ENCODE measurements around the gene PPIL1.

PPIL1 gene

GRCh38 chr6:36888654-36889481, 14.3 kb upstream of the PPIL1 start:
- DNase-seq: no peak

- no peak for DNase-seq
Observed at GRCh38 chr6:36888115-36888643, 13.6 kb upstream of the PPIL1 start.

- DNase-seq: no peak
Observed at GRCh38 chr6:36886950-36887618, 12.5 kb upstream of the PPIL1 start.

- peak; percentile 89 to 93 for DNase-seq
Observed at GRCh38 chr6:36885461-36886401, 11.1 kb upstream of the PPIL1 start, which contains the start of gene C6orf89. Gene C6orf89 (plus strand): TSS chr6:36885952. CDS start chr6:36899445, 13,493 bp downstream.

- DNase-seq: no peak
Observed at GRCh38 chr6:36884610-36885009, 10.0 kb upstream of the PPIL1 start.

- no peak for DNase-seq
Observed at GRCh38 chr6:36875250-36875633, 639 bp upstream of the PPIL1 start.

GRCh38 chr6:36873612-36874442, 776 bp downstream of the PPIL1 start:
- no peak for DNase-seq

GRCh38 chr6:36873115-36873514, 1.5 kb downstream of the PPIL1 start:
- no peak for DNase-seq

GRCh38 chr6:36871686-36872085, 2.9 kb downstream of the PPIL1 start:
- DNase-seq: no peak

- DNase-seq: peak in 1 of 2 experiments; percentile 19
Observed at GRCh38 chr6:36867471-36868224, 7.0 kb downstream of the PPIL1 start.

- no peak for DNase-seq
Observed at GRCh38 chr6:36865835-36866234, 8.8 kb downstream of the PPIL1 start.

GRCh38 chr6:36863670-36864540, 10.7 kb downstream of the PPIL1 start:
- DNase-seq: no peak

GRCh38 chr6:36862848-36863382, 11.7 kb downstream of the PPIL1 start:
- DNase-seq: no peak

GRCh38 chr6:36862164-36862847, 12.3 kb downstream of the PPIL1 start:
- no peak for DNase-seq

- no peak for DNase-seq
Observed at GRCh38 chr6:36860126-36860525, 14.5 kb downstream of the PPIL1 start.

- DNase-seq: no peak
Observed at GRCh38 chr6:36858407-36858981, 16.1 kb downstream of the PPIL1 start.

- no peak for DNase-seq
Observed at GRCh38 chr6:36857325-36857724, 17.3 kb downstream of the PPIL1 start.

- no peak for DNase-seq
Observed at GRCh38 chr6:36856277-36856676, 18.3 kb downstream of the PPIL1 start.

GRCh38 chr6:36855750-36856149, 18.9 kb downstream of the PPIL1 start:
- no peak for DNase-seq

Data from NCI-H187 (cell line).